DOHH2 (cell line): ENCODE measurements around the gene BTG2.

ENCODE experiments used
- EZH2phosphoT487 ChIP-seq: fragments of 200-600 bp; sonication (generic); IDR thresholded peaks from 2 replicates; pipeline ENCODE4 v1.6.1; 2017; ENCODE audit warnings: borderline replicate concordance, mild to moderate bottlenecking, antibody characterized with exemption, low read length, moderate library complexity, mixed read lengths
- TF ChIP-seq, protein P1 (sequence below): fragments of 200-600 bp; sonication (generic); IDR thresholded peaks from one replicate; pipeline ENCODE4 v1.5.1; 2014; ENCODE audit warnings: antibody characterized with exemption, mild to moderate bottlenecking, low read depth, low read length; ENCODE audit not compliant: poor library complexity, severe bottlenecking

DNA sequence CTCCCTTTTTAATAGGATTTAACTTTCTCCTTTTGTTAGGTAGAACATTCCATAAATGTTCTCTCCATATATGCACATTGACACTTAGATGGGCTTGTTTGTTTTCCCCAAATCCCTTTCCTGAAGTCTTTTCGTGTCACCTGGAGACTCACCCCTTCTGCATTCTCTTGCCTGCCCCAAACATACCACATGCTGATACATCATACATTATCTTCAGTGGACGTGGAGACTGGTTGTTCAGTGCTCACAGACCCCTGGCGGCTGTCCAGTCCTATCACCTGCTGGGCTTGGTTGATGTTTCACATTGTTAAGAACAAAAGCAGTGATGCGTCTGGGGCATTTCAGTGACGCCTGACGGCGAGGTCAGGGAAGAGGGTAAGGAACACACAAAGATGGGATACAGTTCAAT is 23.4 kb downstream of the BTG2 start:
- TF ChIP-seq, protein P1, sequence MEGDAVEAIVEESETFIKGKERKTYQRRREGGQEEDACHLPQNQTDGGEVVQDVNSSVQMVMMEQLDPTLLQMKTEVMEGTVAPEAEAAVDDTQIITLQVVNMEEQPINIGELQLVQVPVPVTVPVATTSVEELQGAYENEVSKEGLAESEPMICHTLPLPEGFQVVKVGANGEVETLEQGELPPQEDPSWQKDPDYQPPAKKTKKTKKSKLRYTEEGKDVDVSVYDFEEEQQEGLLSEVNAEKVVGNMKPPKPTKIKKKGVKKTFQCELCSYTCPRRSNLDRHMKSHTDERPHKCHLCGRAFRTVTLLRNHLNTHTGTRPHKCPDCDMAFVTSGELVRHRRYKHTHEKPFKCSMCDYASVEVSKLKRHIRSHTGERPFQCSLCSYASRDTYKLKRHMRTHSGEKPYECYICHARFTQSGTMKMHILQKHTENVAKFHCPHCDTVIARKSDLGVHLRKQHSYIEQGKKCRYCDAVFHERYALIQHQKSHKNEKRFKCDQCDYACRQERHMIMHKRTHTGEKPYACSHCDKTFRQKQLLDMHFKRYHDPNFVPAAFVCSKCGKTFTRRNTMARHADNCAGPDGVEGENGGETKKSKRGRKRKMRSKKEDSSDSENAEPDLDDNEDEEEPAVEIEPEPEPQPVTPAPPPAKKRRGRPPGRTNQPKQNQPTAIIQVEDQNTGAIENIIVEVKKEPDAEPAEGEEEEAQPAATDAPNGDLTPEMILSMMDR: no peak
- no peak for TF ChIP-seq EZH2phosphoT487
